HG03097 (cell line): Measurements from ENCODE around the gene BIK.

Experiments used
- ATAC-seq: cut with Tn5 transposase; IDR thresholded peaks from one replicate; pipeline ENCODE4 v1.9.1; 2021; ENCODE audit not compliant: unreplicated experiment, low FRiP score

Gene BIK

GRCh38 chr22:43176090-43176489, 65.5 kb downstream of the BIK start:
- ATAC-seq = no peak

- ATAC-seq = no peak
These were observed 66.9 kb downstream of the BIK start for GRCh38 chr22:43177479-43177878.
